ENCODE measurements around the gene PPIL1. TPM values are rescaled to one million over a fixed set of nuclear protein-coding genes. Genes with fewer than 3 reads are reported as not detected.
A peak's percentile ranks its signal among the peaks of the same experiment; 100 is the strongest.

The PPIL1 gene
- total and polyA plus RNA-seq, 9 donors = 10.7 to 38.4 (median 21.2) TPM

DNA sequence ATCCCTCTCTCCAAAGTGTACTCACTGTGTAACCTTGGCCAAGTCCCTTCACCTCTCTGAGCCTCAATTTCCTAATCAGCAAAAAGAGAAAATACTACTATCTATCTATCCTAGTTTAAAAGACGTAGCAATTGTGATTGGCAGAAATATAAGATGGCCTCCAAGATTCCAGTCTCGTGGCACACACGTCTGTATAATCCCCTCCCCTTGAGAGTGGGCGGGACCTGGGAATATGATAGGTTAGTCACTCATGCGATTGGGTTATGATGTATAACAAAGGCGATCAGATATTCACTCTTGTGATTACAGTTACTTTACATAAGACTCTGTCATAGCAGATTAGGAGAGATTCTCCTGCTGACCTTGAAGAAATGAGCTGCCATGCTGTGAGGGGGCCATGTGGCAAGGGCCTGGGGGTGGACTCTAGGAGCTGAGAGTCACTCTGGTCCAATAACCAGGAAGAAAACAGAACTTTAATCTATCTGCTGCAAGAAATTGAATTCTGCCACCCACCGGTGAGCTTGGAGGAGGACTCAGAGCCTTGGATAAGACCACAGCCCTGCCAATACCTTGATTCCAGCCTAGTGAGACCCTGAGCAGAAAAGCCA, 41.3 kb downstream of the PPIL1 start:
- intact Hi-C loops (cut with DNase I) = loop anchor here in 1 of 4 donors (5.0 kb wide), 1 partner anchor 56 kb away; no protein-coding TSS in a partner anchor
- Histone ChIP-seq H3K27ac (no peak overlapping the region), H3K36me3 (no peaks in the 10 kb centered on the region), H3K27me3 (no peaks in the 10 kb centered on the region), H3K9me3 (no peaks in the 10 kb centered on the region), H3K4me1 (ENCODE audit: insufficient read depth) (peaks cover 6% of the 10 kb centered on the region), H3K4me3 (no peak overlapping the region)
- no peak for TF ChIP-seq POLR2A (IDR thresholded peaks at IDR 0.05)
- no peak for TF ChIP-seq EP300 (IDR thresholded peaks at IDR 0.05)
- TF ChIP-seq, protein P1, sequence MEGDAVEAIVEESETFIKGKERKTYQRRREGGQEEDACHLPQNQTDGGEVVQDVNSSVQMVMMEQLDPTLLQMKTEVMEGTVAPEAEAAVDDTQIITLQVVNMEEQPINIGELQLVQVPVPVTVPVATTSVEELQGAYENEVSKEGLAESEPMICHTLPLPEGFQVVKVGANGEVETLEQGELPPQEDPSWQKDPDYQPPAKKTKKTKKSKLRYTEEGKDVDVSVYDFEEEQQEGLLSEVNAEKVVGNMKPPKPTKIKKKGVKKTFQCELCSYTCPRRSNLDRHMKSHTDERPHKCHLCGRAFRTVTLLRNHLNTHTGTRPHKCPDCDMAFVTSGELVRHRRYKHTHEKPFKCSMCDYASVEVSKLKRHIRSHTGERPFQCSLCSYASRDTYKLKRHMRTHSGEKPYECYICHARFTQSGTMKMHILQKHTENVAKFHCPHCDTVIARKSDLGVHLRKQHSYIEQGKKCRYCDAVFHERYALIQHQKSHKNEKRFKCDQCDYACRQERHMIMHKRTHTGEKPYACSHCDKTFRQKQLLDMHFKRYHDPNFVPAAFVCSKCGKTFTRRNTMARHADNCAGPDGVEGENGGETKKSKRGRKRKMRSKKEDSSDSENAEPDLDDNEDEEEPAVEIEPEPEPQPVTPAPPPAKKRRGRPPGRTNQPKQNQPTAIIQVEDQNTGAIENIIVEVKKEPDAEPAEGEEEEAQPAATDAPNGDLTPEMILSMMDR (IDR thresholded peaks at IDR 0.05) = no peak
- DNase-seq = no peak
- WGBS, 3 donors = 86 to 93% (median 93%) methylated on average over 7 of the region's 7 CpGs

DNA sequence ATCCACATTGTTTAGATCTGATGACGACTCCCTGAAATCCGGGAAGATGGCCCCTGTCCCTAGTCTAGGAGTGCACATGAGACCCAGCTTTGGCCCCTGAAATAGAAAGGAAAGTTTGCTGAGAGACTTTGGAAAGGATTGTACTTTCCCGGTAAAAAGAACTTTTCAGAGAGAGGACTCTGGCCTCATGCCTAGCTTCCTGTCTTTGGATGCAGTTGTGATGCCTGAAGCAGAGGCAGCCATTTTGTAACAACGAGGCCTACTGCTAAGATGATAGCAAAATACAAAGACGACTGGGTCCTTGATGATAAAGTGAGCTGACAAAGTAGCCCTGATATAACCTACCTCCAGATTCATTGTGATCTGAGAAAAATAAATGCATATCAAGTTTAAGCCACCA, 42.3 kb downstream of the PPIL1 start:
- intact Hi-C loops (cut with DNase I) = loop anchor here in 1 of 4 donors (5.0 kb wide), 1 partner anchor 55 kb away; no protein-coding TSS in a partner anchor
- Histone ChIP-seq H3K9me3 (no peaks in the 10 kb centered on the region), H3K27me3 (no peaks in the 10 kb centered on the region), H3K4me1 (ENCODE audit: insufficient read depth) (peaks cover 8% of the 10 kb centered on the region), H3K4me3 (no peak overlapping the region), H3K27ac (no peak overlapping the region), H3K36me3 (no peaks in the 10 kb centered on the region)
- WGBS, 3 donors = 90 to 94% (median 91%) methylated on average over 5 of the region's 5 CpGs
- TF ChIP-seq POLR2A (IDR thresholded peaks at IDR 0.05) = no peak
- no peak for TF ChIP-seq EP300 (IDR thresholded peaks at IDR 0.05)
- TF ChIP-seq, protein P1 (IDR thresholded peaks at IDR 0.05) = no peak
- DNase-seq = no peak

DNA sequence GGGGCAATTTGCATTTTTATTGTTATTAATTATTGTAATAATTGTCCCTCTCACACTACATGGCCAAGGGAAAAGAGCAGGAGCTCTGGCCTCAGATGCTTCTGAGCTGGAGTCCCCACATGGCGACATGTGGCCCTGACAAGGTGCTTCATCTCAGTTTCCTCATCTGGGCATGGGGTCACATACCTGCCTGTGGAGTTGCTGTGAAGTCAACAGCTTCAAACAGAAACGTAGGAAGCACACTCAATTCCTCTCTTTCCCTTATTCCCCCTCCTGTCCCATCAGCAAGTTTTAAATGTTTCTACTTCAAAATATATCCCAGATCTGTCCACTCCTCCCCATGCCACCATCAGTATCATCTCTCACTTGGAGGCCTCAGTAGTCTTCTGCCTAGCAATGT, 44.0 kb downstream of the PPIL1 start:
- WGBS, 3 donors = 53 to 59% (median 54%) methylated on average over 2 of the region's 2 CpGs

DNA sequence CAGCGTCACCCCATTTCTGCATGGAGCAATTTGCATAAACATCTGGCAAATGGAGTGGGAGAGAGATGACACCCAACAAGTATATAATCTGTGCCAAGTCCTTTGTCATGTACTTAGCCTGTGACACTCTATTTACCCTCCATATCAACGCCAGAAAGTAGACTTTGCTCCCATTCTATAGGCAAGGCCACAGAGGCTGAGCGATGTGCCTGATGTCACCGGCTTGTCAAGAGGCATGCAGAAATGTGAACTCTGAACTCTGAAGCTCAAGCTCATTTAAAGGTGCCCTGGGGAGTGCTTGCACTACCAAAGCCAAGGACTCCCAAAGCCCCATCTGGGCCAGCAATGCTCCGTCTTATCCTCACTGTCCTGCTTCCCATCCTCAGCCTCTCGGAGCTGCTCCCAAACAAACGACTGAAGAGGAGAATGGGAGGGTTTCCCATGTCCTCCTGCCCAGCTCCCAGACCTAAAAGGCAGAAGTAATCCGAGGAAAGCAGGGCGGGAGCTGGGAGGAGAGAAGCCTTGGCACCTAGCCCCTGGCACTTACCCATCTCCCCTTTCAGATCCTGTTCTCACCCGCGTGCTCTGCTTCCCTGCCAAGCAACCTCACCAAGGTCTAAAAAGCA, 44.6 kb downstream of the PPIL1 start:
- Histone ChIP-seq H3K4me1 (ENCODE audit: insufficient read depth) (peaks cover 8% of the 10 kb centered on the region), H3K27ac (no peak overlapping the region), H3K27me3 (no peaks in the 10 kb centered on the region), H3K4me3 (no peak overlapping the region), H3K36me3 (no peaks in the 10 kb centered on the region), H3K9me3 (no peaks in the 10 kb centered on the region)
- TF ChIP-seq EP300 (IDR thresholded peaks at IDR 0.05) (no peak), POLR2A (IDR thresholded peaks at IDR 0.05) (no peak)
- TF ChIP-seq, protein P1 (IDR thresholded peaks at IDR 0.05) = no peak
- peak; percentile 78 to 89 (median 83) for DNase-seq
- intact Hi-C loops (cut with DNase I) = loop anchor here in 1 of 4 donors (5.0 kb wide), 1 partner anchor 53 kb away; no protein-coding TSS in a partner anchor
- 19 to 31% (median 24%) methylated on average over 11 of the region's 11 CpGs for WGBS, 3 donors

More for the DNA sequence above, 44.0 kb downstream of the PPIL1 start:
- intact Hi-C loops (cut with DNase I) = loop anchor here in 1 of 4 donors (5.0 kb wide), 1 partner anchor 53 kb away; no protein-coding TSS in a partner anchor
- no peak for TF ChIP-seq EP300 (IDR thresholded peaks at IDR 0.05)
- TF ChIP-seq POLR2A (IDR thresholded peaks at IDR 0.05) = no peak
- TF ChIP-seq, protein P1 (IDR thresholded peaks at IDR 0.05) = no peak
- no peak overlapping the region for H3K4me3 ChIP-seq
- no peak for DNase-seq
- peaks cover 8% of the 10 kb centered on the region for H3K4me1 ChIP-seq (ENCODE audit: insufficient read depth)
- no peak overlapping the region for H3K27ac ChIP-seq
- H3K36me3 ChIP-seq = no peaks in the 10 kb centered on the region
- H3K27me3 ChIP-seq = no peaks in the 10 kb centered on the region
- no peaks in the 10 kb centered on the region for H3K9me3 ChIP-seq
